NCI-H2029 treated with DMSO at 0.1 percent for 48 hours (cell line): ENCODE data around the gene PLA2G4B.
"Not testable (repeated sequence)": the region's sequence is repeated elsewhere in the genome, so short reads cannot be mapped to it uniquely, and the experiment has no call there.

ENCODE experiments used
- DNase-seq: peaks from one replicate; lab custom pipeline; 2025; lab: John Stamatoyannopoulos, UW

The PLA2G4B gene

DNA sequence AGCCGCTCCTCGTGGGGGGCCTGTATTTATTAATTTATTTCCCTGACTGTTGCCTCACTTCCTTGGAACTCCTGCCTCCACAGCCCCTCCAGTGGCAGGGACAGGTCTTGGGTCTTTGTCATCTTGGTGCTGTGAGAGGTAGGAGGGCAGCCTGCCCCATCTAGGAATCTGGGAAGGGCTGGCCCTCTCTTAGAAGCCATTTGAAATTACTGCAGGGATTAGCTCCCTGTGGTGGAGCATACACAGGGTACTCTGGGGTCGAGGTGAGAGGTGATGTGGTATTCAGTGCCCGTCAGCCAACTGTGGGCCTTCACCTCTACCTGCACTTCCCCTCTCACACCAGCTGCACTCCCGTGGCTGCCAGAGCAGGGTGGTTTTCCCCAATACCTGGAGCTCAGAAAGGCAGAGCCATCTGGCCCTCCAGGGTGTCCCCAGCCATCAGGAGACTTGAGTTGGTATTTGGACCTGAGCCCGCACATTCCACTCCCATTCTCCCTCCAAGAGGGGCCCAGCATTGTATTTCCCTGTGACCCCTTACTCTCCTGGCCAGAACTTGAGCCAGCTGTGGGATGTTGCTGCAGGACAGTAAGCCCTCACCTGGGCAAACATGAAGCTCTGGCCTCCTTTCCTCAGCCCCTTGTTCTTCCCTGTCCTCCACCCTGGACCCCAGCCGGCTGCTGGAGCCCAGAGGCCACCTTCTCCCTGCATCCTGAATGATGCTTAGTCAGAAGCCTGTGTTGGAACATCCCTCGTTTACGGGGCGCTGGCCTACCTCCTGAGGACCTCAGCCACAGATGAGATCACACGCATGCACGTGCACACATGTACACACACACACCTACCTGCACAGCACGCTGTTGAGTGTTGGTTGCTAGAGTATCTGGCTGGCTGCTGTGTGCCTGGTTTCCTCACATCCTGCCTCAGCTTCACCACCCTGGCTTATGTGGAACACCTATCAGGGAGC lies 12.8 kb upstream of the PLA2G4B start:
- no peak for DNase-seq

DNA sequence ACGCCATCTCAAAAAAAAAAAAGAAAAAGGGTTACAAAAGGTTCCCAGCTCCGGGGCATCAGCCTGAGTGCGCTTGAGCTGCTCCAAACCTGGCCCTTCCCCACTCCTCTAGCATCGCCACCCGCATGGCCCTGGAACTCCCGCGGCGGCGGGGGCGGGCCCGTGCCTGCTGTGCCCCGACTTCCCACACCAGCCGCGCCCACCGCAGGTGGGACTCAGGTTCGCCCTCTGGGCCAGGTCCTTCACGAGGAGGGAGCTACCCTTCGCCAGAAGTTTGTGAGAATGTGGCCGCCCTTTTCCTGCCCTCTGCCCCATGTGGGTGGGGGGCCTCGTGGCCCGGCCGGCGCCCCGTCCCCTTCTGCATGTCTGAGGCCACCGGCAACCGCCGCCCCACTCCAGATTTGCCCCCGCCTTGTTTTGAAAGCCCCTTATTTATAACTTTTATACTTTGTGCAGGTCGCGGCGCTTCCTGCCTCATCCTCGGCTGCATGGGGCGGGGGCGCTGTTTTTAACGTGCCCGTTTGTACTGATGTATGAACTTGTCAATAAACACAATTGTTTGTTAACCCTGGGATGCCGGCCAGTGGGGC lies 11.3 kb upstream of the PLA2G4B start:
- DNase-seq: no peak

DNA sequence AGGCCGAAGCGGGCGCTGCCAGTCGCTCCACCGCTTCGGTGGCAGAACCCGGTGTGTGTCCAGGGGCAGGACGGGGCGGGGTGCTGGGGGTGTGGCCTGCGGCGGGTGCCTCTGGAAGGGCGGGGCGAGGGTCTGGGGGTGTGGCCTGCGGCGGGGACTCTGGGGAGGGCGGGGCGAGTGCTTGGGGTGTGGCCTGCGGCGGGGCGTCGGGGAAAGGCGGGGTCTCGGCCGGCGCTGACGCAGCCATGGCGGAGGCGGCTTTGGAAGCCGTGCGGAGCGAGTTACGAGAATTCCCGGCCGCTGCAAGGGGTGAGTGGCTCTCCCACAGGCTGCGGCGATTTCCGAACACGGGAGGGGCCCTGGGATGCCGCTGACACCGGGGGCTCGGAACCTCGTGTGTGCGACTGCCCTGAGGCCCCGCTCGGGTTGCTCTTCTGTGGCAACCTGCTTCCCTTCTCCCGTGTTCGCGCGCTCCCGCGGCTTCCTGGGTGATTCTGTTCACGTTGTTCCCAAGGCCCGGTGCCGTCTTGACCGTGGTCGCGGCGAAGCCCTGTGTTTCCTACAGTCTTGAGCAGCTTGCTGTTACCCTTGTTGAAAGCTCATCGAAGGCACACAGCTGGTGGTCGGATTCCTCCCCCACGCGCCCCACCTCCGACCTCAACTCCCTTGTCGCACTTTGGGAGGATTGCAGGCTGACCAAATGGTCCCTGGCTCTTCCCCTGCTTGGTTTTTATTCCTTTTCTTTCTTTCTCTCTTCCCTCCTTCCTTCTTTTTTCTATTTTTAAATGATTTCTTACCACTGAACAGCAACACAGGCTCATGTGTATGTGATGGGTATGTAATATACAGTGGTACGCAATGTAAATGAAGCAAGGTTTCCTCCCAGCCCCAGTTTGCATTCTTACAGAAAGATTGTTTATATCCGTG lies 10.5 kb upstream of the PLA2G4B start, which contains the start of gene JMJD7:
TSS of gene JMJD7 (plus strand) at position 213 of the 927 bp plus-strand sequence. CDS start at position 246, 33 bp downstream.
- peak; percentile 34 for DNase-seq

DNA sequence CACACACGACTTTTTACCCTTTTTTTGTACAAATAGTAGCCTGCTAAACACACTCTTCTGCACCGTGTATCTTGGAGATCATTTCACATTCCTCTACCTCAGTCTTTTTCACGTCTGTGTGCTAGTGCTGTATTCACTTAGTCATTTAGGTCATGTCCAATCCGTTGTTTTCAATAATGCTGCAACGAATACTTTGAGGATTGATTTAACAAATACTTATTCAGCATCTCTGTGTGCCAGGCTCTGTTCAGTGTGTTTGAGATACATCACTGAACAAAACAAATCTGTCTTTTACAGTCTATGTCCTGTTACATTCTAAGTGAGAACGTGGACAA lies 9.9 kb upstream of the PLA2G4B start:
- no peak for DNase-seq

DNA sequence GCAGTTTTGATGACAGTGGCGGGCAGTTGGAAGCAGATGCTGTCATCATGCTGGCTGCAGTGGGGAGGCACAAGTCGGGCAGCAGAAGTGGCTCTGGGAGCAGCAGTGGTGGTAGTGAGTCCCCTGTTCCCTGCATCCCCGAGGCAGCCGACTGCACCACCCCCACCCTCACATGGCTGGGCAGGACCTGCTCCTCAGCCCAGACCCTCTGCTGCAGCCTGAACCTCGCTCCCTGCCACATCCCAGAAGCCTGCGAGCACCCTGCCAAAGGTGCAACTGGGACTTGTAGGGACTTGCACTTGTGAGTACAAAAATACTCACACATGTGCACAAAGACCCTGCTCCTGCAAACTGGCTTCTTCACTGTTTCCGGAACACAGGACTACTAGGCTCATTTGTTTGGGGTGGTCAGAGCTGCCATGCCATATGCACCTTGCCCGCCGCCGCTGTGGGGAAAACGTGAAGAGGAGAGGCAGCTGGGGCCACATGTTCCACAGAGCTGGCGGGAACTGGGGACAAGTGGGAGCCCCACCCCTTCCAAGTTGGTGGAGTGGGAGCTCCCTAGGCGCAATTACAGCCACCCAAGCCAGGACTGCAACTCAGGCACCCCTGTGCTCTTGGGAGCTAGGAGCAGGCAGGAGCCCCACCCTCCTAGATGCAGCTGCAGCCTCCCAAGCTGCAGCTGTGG lies 8.5 kb upstream of the PLA2G4B start:
- DNase-seq: no peak

DNA sequence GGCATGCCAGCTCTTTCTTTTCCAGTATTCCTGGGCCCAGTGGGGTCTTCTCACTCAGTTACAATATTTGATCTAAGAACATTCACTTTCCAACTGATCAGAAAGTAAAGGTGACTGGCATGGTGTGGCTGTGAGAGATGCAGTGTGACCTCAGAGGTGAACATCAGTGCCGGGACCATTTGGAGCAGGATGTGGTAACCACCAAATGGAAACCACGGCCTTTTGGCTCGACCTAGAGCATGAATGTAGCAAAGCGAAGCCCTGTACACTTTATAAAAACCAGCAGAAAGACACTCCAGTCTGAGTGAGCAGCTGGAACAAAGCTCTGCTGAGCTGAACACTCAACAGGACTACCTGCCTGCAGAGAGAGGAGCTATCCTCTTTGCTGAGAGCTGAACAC lies 7.4 kb upstream of the PLA2G4B start:
- not testable (repeated sequence) for DNase-seq

DNA sequence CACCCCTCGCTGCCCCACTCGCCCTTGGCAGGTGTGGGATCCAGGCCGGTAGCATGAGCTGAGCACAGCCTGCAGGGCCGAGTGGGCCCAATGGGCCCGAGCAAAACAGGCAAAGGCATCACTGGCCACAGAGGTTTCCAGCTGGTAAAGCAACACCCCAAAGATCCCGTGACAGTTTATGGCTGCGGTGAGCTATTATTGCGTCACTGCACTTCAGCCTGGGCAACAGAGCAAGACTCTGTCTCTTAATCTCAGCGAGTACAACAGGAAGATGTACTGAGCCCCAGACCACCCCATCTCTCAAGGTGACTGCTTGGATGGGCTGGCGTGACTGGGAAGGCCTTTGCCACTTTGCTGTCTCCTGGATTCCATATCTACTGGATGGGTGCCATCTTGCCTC lies 6.4 kb upstream of the PLA2G4B start:
- DNase-seq: no peak

DNA sequence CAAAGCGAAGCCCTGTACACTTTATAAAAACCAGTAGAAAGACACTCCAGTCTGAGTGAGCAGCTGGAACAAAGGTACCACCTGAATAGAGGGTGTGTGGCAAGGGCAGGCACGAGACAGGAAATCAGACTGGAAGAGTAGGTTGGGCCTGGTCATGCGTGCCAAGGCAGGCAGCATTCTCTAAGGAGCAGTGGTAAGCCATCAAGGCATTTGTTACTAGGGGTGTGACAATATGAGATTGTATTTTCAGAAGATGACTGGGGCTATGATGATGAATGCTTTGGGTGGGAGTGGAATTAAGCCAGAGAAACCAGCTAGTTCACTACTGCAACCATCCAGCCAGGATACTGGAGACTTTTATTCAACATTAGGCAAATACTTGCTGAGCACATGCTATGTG lies 5.8 kb upstream of the PLA2G4B start:
- peak; percentile 44 for DNase-seq

DNA sequence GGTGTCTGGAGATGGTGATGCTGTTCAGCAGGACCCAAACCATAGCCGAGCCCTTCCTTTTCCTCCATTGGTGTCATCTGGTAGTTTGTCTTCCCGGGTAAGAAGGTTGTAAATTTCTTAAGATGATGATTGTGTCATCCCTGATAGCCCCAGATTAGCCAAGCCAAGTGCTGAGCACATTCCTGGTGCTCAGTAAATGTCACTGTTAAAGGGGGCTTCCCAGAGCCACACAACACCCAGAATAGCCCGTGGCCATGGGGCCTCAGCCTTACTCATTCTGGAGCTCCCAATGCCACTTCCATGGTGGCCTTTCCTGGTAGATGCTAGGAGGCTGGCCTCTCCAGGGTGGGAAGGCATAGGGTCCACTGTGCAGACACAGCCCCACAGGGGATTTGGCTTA lies 4.6 kb upstream of the PLA2G4B start:
- DNase-seq: no peak

DNA sequence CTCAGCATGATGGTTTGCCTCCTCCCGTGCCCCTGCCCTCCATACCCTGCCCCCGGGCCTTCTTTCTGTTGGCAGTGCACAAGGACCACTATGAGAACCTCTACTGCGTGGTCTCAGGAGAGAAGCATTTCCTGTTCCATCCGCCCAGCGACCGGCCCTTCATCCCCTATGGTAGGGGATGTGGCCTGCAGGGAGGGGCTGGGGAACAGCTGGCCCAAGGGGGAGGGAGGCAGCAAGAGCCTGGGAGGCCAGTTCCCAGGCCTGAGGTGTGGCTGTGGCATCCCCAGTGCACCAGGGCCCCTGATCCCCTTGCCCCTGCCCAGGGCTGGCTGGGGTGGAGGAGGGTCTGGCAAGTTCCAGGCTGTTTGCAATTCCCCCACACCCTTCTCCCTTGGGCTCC lies 2.6 kb upstream of the PLA2G4B start:
- DNase-seq: no peak

DNA sequence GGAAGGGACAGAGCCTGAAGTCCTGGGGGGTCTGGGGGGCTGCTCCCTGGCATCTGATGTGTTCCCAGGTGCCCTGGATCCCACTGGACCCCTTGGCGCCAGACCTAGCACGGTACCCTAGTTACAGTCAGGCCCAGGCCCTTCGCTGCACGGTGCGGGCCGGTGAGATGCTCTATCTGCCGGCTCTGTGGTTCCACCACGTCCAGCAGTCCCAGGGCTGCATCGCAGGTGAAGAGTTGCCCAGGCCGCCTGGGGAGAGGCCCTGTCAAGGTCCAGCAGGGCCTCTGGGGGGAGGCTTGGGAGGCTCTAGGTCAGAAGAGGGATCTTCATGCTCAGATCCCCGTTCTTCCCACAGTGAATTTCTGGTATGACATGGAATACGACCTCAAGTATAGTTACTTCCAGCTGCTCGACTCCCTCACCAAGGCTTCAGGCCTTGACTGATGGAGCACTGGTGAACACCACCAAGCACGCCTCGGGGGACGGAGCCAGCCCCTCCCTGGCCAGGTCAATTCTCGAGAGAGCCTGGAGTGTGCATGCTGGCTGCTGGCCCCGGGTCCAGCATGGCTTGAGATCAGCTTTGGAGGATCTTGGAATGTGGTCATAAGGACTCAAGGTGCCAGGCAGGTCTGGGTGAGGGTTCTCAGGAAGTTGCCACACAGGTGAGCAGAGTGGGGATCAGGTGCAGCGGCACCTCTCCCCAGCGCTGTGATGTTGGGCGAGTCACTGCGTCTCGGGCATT lies 1.8 kb upstream of the PLA2G4B start:
- no peak for DNase-seq

DNA sequence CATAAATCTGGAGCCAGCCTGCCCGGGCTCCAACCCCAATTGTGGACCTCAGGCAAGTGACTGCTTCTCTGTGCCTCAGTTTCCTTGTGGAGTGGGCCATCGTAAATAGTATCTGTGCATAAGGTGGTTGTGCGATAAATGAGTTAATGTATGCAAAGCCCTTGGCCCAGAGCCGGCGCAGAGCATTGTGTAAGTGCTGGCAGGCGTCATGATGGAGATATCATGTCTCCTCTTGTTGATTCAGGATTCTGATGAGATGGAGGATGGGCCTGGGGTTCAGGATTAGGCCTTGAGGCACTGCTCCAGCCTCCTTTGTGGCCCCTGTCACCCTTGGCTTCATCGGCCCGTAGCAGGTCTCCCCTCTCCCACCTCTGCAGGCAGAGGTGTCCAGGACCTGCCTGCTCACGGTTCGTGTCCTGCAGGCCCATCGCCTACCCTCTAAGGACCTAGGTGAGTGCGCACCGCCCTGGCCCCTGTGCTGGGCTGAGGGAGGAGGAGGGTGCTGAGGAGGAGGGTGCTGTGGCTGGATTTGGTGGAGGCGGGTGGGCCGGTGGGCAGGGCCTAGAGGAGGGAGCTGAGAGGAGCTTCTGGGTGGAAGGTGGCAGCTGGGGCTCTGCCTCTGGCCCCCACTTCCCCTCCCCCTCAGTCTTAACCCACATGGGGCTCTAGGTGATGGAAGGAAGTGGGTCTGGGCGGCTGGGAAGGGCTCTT lies 1.3 kb downstream of the PLA2G4B start:
- DNase-seq: no peak

DNA sequence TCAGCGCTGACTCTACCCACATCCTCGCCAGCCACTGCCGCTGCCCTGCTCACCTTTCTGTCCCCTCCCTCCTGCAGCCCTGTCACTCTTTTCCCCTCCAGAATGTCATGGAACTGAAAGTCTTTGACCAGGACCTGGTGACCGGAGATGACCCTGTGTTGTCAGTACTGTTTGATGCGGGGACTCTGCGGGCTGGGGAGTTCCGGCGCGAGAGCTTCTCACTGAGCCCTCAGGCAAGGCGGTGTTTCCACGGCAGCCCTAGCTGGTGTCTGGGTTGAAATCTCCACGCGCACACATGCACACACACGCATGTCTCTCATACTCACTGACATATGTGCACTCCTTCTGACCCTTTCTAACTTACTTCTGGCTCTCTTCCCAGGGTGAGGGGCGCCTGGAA lies 2.0 kb downstream of the PLA2G4B start:
- no peak for DNase-seq

DNA sequence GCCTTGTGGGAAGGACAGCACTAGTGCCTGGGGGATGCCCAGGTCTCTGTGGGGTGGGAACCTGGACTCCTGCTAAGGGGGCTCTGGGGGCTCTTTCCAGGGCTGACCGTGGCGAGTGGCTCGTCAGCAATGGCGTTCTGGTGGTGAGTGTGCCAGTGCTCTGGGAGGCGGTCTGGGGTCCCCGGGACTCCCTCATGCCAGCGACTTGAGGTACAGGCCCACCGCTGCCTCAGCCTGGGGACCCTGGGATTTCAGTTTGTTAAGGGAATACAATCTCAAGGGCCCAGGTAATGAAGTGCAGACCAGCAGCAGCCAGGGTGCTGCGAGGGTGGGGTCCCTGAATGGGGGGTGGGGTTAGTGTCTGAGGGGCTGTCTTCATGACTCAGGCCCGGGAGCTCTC lies 2.5 kb downstream of the PLA2G4B start:
- no peak for DNase-seq

DNA sequence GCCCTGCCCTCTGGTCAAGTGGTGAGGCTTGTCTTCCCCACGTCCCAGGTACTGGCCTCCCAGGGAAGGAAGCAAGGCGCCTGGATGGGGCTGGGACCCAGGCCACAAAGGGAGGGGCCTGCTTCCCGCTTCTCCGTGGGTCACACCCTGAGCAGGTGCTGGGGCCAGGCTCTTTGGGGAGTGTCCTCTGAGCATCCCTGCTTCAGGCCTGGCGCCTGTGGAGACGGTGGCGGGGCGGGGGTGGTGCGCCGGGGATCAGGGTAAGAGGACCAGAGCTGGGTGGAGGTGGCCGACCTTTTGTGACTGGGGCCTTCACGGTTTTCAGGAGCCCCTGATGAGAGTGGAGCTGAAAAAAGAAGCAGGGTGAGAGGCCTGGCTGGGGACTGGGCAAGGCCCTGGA lies 3.6 kb downstream of the PLA2G4B start:
- DNase-seq: no peak

DNA sequence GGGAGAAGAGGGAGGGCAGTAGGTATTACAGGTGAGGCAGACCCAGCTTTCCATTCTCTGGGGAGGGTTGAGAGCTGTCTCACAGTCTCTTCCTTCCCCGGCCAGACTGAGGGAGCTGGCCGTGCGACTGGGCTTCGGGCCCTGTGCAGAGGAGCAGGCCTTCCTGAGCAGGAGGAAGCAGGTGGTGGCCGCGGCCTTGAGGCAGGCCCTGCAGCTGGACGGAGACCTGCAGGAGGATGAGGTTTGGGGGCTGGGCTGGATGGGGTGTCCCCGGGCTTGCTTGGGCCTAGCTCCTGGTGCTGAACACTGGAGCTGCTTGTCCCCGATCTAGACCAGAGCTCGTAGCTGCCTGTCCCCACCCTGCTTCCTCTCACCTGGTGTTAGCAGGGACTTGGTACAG lies 4.9 kb downstream of the PLA2G4B start:
- no peak for DNase-seq

DNA sequence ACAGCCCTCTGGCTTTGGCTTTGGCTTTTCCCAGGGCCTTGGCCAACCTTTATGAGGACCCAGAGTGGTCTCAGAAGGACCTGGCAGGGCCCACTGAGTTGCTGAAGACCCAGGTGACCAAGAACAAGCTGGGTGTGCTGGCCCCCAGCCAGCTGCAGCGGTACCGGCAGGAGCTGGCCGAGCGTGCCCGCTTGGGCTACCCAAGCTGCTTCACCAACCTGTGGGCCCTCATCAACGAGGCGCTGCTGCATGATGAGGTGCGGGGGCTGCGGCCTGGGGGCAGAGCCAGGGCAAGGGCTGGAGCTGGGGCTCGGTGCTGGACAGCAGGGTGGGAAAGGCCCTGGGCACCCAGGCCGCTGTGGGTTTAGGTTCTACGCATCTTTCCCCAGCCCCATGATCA lies 6.2 kb downstream of the PLA2G4B start:
- DNase-seq: no peak

DNA sequence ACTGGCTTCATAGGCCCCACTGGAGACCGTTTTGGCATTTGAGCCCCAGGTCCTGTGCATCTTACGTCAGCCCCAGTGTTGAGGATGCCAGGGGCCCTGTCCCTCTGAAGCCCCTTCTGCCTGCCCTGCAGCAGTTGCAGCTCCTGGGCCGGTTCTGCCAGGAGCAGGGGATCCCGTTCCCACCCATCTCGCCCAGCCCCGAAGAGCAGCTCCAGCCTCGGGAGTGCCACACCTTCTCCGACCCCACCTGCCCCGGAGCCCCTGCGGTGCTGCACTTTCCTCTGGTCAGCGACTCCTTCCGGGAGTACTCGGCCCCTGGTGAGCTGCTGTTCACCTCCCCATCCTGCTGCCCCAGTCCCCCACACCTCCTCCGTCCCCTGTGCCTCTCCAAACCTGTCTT lies 8.6 kb downstream of the PLA2G4B start:
- DNase-seq: no peak

DNA sequence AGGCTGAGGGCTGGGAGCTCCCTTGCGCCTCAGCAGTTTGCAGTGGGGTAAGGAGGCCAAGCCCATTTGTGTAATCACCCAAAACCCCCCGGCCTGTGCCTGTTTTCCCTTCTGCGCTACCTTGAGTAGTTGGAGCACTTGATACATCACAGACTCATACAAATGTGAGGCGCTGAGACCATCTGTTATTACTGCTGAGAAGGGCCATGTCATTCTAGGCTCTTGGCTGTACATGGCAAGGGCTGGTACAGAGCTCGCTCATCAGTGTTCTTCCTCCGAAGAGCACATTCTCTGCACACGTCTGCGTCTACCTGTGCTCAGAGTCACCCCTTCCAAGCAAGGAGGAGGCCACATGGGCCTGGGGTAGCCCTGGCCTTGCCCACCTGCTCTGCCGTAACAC lies 9.3 kb downstream of the PLA2G4B start:
- DNase-seq: no peak

DNA sequence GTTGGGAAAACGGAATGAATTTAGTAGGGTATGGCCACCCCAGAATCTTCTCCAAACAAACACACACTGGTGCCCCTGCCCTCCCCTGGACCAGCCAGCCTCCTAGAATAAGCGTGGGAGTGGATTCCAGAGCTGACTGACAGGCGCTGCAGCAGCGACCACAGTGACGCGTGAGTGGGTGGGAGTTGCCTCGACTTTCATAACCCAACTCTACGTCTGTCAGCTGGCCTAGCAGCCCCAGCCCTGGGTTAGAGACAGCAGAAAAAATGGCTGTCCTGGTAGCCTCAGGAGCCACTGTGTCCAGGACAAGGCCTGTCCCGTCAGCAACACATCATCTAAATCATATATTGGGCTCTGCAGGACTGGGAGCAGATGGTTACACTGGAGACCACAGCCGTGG lies 10.0 kb downstream of the PLA2G4B start:
- no peak for DNase-seq

DNA sequence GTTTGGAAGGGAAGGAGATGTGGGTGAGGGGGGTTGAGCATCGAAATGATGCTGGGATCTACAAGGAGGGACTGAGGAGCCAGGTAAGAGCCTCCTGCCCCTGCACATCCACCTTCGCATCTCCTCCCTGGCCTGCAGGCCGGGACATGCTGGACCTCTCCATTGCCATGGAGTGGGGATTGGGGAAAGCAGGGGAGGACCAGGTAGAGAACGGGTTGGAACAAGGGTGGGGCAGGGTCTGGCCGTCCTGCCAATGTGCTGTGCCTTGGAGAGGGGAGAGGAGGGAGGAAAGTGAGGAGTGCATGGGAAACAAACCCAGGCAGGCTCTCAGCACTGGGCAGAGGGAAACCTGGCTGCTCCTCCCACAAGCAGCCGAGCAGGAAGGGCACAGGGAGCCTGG lies 10.6 kb downstream of the PLA2G4B start:
- no peak for DNase-seq
